HepG2 (cell line): ENCODE results near the gene RGP1. TPM values are rescaled to one million over a fixed set of nuclear protein-coding genes. Genes with fewer than 3 reads are reported as not detected.

Experiments
- KAT8 ChIP-seq: IDR thresholded peaks from 2 replicates; pipeline ENCODE4 v1.6.1; 2016; ENCODE audit warnings: missing genetic modification reagents, missing compliant biosample characterization
- KDM1A ChIP-seq: IDR thresholded peaks from 2 replicates; pipeline ENCODE4 v1.6.1; 2016; ENCODE audit warnings: missing compliant biosample characterization
- KLF9 ChIP-seq: IDR thresholded peaks from 2 replicates; pipeline ENCODE4 v1.6.1; 2016; ENCODE audit warnings: low read depth
- MAFF ChIP-seq: IDR thresholded peaks from 2 replicates; pipeline ENCODE4 v1.6.1; 2011; ENCODE audit warnings: low read depth, low read length, improper control_type of control experiment
- MAFK ChIP-seq, 2 experiments: IDR thresholded peaks in 1 of 2; conservative IDR thresholded peaks in 1 of 2; 2 replicates each; pipeline ENCODE4 v1.6.1; 2011; ENCODE audit warnings: improper control_type of control experiment in 2 of 2, low read length in 2 of 2
- NCOA5 ChIP-seq: sonication (generic); formaldehyde crosslinking; IDR thresholded peaks from 2 replicates; pipeline ENCODE4 v1.4.0; 2020; ENCODE audit warnings: missing genetic modification reagents
- NFIB ChIP-seq: sonication (generic); formaldehyde crosslinking; IDR thresholded peaks from 2 replicates; pipeline ENCODE4 v1.9.0; 2021; ENCODE audit warnings: missing genetic modification reagents, mild to moderate bottlenecking, borderline replicate concordance
- ZBTB1 ChIP-seq: sonication (generic); formaldehyde crosslinking; IDR thresholded peaks from 2 replicates; pipeline ENCODE4 v1.4.0; 2020; ENCODE audit warnings: missing genetic modification reagents, borderline replicate concordance
- ZBTB20 ChIP-seq: sonication (generic); formaldehyde crosslinking; IDR thresholded peaks from 2 replicates; pipeline ENCODE4 v1.8.1; 2023; ENCODE audit warnings: missing genetic modification reagents, low read depth, mild to moderate bottlenecking, borderline replicate concordance
- ZBTB4 ChIP-seq: sonication (generic); formaldehyde crosslinking; IDR thresholded peaks from 2 replicates; pipeline ENCODE4 v1.4.0; 2020; ENCODE audit warnings: missing genetic modification reagents, mild to moderate bottlenecking, borderline replicate concordance
- ZIK1 ChIP-seq: sonication (generic); formaldehyde crosslinking; IDR thresholded peaks from 2 replicates; pipeline ENCODE4 v1.5.0; 2020; ENCODE audit warnings: mild to moderate bottlenecking, low read depth, missing genetic modification reagents, borderline replicate concordance
- ZKSCAN1 ChIP-seq: fragments of 150-350 bp; IDR thresholded peaks from 2 replicates; pipeline ENCODE4 v1.6.1; 2014; ENCODE audit warnings: low read length
- polyA plus RNA-seq, 8 experiments: library from polyadenylated mRNA; depleted of rRNA in 3 of 8; stranded (reverse) in 7 of 8; unstranded in 1 of 8; fragments of >200 nt; fragmentation: Illumina TruSeq in 4 of 8; extraction: Trizol in 4 of 8; gene quantifications; 2 replicates each; pipeline versions ENCODE4 v1.2.1 to v1.2.3, GENCODE V29; 2011 to 2016; ENCODE audit warnings: low read depth in 4 of 8, missing spikeins in 1 of 8, mixed read lengths in 1 of 8; ENCODE audit not compliant: insufficient read depth in 1 of 8
- total RNA-seq, 5 experiments: library from RNA; depleted of rRNA; stranded (reverse); fragments of >200 nt; fragmentation: Illumina TruSeq; extraction: Trizol; gene quantifications; 2 replicates each; pipeline ENCODE4 v1.2.3, GENCODE V29; 2016; ENCODE audit warnings: low read depth in 1 of 5
- TF ChIP-seq, protein P1 (sequence below): sonication (generic); formaldehyde crosslinking; IDR thresholded peaks from 2 replicates; pipeline ENCODE4 v1.8.0; 2022; ENCODE audit warnings: missing genetic modification reagents, mild to moderate bottlenecking, moderate library complexity, borderline replicate concordance

The RGP1 gene
- total and polyA plus RNA-seq, 2 of the 13 experiments (the other 11 are each of a cell fraction or from before 2014, with no cell fraction given), result 12.7 to 21.0 TPM

- TF ChIP-seq ZBTB4 (no peak), ZBTB20 (CRISPR knock-in tag) (no peak), KAT8 (CRISPR knock-in tag) (no peak), ZKSCAN1 (no peak), ZBTB1 (CRISPR knock-in tag) (no peak), KDM1A (CRISPR knock-in tag) (no peak), MAFF (peak; percentile 90), MAFK (conservative IDR thresholded peaks at IDR 0.05 in 1 of 2, IDR thresholded peaks at IDR 0.05 in 1 of 2; ENCODE audit: low read length in 2 of 2) (peak; percentile 91 to 95), NFIB (CRISPR knock-in tag) (no peak), NCOA5 (CRISPR knock-in tag) (no peak), KLF9 (CRISPR knock-in tag) (no peak), ZIK1 (CRISPR knock-in tag) (no peak)
- TF ChIP-seq, protein P1, sequence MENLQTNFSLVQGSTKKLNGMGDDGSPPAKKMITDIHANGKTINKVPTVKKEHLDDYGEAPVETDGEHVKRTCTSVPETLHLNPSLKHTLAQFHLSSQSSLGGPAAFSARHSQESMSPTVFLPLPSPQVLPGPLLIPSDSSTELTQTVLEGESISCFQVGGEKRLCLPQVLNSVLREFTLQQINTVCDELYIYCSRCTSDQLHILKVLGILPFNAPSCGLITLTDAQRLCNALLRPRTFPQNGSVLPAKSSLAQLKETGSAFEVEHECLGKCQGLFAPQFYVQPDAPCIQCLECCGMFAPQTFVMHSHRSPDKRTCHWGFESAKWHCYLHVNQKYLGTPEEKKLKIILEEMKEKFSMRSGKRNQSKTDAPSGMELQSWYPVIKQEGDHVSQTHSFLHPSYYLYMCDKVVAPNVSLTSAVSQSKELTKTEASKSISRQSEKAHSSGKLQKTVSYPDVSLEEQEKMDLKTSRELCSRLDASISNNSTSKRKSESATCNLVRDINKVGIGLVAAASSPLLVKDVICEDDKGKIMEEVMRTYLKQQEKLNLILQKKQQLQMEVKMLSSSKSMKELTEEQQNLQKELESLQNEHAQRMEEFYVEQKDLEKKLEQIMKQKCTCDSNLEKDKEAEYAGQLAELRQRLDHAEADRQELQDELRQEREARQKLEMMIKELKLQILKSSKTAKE (CRISPR knock-in tag), result no peak
These were observed 40.5 kb downstream of the RGP1 start (continued) for GRCh38 chr9:35789541-35789940.
